Measurements from ENCODE around the gene HS3ST6.

DNA sequence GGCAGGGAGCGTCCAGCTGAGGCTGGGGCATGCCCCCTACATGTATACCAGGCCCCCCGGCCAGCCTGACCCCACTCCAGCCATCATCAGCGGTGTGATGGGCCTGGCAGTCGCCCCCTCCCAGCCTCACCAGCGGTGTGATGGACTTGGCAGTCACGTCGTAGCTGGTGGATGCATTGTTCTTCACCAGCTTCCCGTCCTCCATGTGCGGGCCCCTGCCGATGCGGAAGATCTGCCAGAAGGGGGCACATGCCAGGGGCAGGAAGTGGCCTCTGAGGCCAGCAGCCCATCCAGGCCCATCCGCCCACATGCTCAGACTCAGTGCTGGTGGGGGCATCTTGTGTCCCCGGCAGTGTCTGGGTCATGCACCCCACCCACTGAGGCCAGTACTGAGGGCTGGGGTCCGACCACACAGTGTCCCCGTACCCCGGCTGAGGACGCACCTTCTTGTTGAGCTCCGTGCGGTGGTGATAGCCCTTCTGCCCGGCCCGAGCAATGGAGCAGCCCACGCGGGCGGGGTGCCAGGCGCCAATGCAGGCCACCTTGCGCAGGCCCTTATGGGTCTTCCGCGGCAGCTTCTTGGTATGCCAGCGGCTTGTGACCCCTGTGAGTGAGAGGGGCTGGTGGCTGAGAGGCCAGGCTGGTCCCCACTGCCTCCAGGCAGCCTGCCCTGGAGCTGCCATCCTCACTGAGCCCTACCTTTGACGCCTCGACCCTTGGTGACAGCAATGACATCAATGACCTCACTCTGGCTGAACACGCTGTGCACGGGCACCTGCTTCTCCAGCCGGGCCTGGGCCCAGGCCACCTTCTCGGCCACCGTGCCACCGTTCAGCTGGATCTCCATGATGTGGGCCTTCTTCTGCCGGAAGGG, 28.5 kb upstream of the HS3ST6 start:
- TF ChIP-seq GATA3 (IDR thresholded peaks at IDR 0.05; ENCODE audit: low read depth, low read length) (no peak), GATA2 (IDR thresholded peaks at IDR 0.05; ENCODE audit: low read depth, low read length) (no peak)
